ENCODE data around the gene TMEM178B. TPM values are rescaled to one million over a fixed set of nuclear protein-coding genes. Genes with fewer than 3 reads are reported as not detected.

Gene TMEM178B
- total and polyA plus RNA-seq, 12 donors, result 0.24 to 4.9 (median 2.1) TPM

DNA sequence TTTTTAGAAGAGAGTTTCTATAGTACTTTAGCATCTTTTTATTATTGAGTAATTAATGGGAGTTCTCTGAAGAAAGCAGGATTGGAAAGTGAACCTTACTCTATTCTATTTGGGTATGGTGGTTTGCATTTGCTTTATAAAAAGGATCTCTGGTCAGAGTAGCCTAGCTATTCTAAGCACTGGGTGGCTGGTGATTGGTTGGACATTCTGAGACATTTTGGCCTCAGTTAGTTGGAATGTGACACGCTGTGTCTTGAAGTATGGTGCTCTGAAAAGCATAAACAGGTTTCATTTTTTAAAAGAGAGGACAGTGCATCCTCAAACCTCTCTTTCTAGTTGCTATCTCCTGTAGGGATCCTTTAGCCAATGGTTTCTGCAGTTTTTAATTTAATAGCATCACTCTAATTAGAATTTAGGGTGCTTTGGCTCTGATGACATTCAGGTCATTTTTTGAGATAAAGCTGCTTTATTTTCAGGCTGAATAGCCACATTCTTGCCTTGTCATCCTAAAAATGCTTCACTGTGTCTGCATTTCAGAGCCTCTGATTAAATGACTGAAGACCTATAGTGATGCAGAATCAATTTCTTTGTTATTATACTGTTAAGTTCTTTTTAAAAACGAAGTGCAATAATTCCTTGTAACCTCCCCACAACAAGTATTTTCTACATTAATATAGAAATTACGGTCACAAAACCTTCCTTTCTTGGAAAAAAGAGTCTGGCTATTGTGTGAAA is 20.6 kb downstream of the TMEM178B start:
- Histone ChIP-seq H3K4me3 (no peak overlapping the region), H3K27me3 (no peaks in the 10 kb centered on the region), H3K36me3 (replicated peaks in 1 of 2) (no peaks in the 10 kb centered on the region), H3K4me1 (replicated peaks in 1 of 2) (no peaks in the 10 kb centered on the region), H3K9me3 (replicated peaks in 1 of 3) (no peaks in the 10 kb centered on the region), H3K27ac (no peak overlapping the region)
- no peak for DNase-seq
- no peak for TF ChIP-seq POLR2A (IDR thresholded peaks at IDR 0.05)
- TF ChIP-seq, protein P1, sequence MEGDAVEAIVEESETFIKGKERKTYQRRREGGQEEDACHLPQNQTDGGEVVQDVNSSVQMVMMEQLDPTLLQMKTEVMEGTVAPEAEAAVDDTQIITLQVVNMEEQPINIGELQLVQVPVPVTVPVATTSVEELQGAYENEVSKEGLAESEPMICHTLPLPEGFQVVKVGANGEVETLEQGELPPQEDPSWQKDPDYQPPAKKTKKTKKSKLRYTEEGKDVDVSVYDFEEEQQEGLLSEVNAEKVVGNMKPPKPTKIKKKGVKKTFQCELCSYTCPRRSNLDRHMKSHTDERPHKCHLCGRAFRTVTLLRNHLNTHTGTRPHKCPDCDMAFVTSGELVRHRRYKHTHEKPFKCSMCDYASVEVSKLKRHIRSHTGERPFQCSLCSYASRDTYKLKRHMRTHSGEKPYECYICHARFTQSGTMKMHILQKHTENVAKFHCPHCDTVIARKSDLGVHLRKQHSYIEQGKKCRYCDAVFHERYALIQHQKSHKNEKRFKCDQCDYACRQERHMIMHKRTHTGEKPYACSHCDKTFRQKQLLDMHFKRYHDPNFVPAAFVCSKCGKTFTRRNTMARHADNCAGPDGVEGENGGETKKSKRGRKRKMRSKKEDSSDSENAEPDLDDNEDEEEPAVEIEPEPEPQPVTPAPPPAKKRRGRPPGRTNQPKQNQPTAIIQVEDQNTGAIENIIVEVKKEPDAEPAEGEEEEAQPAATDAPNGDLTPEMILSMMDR (IDR thresholded peaks at IDR 0.05), result no peak
- intact Hi-C loops (cut with DNase I), result no loop called here
- 37 to 49% (median 46%) methylated on average over 3 of the region's 3 CpGs for WGBS, 4 donors

DNA sequence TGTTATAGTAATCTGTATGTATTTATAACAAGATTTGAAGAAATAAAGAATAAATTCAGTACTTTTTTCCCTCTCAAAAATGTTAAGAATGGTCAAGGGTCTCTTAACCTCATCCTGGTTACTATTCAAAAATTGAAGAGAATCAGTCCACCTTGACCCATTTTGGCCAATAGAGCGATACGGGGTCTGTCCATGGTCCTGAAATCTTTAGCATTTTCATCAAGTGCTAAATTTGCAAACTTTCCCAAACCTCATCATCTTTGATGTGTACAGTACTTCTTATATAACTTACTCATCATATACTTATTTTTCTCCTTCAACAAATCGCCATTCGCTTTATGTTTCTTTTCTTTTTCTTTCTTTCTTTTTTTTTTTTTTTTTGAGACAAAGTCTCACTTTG is 23.6 kb downstream of the TMEM178B start:
- no peaks in the 10 kb centered on the region for H3K4me1 ChIP-seq (replicated peaks in 1 of 2)
- WGBS, 4 donors, result 44 to 61% (median 54%) methylated on average over 4 of the region's 4 CpGs
- DNase-seq, result no peak
- no peaks in the 10 kb centered on the region for H3K9me3 ChIP-seq (replicated peaks in 1 of 3)
- no peaks in the 10 kb centered on the region for H3K27me3 ChIP-seq
- no peak overlapping the region for H3K4me3 ChIP-seq
- H3K36me3 ChIP-seq (replicated peaks in 1 of 2), result no peaks in the 10 kb centered on the region
- intact Hi-C loops (cut with DNase I), result no loop called here
- no peak overlapping the region for H3K27ac ChIP-seq
- TF ChIP-seq, protein P1 (IDR thresholded peaks at IDR 0.05), result no peak
- no peak for TF ChIP-seq POLR2A (IDR thresholded peaks at IDR 0.05)

DNA sequence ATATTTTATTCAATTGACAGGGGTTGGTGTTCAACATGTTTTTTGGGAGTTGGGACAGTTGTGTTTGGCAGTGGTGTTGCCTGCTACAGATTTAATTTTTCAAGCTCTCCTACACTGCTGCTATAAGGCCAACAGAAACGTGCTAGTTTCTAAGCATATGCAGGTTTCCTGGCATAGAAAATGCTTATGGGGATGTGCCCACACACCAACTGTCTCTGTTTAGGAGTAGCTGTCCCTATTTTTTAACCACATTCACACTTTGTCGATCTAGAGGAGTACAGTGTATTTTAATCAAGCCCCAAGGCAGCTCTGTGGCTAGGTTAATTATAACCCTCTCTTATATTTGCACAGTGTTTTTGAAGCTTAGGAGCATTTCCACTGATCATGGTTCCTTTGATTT is 28.6 kb downstream of the TMEM178B start:
- WGBS, 4 donors, result 65 to 80% (median 71%) methylated on average over 2 of the region's 2 CpGs
- no peaks in the 10 kb centered on the region for H3K4me1 ChIP-seq (replicated peaks in 1 of 2)
- H3K9me3 ChIP-seq (replicated peaks in 1 of 3), result no peaks in the 10 kb centered on the region
- no peak for TF ChIP-seq POLR2A (IDR thresholded peaks at IDR 0.05)
- TF ChIP-seq, protein P1 (IDR thresholded peaks at IDR 0.05), result no peak
- no peaks in the 10 kb centered on the region for H3K36me3 ChIP-seq (replicated peaks in 1 of 2)
- no peak for DNase-seq
- intact Hi-C loops (cut with DNase I), result no loop called here
- no peak overlapping the region for H3K27ac ChIP-seq
- H3K4me3 ChIP-seq, result no peak overlapping the region
- no peaks in the 10 kb centered on the region for H3K27me3 ChIP-seq

DNA sequence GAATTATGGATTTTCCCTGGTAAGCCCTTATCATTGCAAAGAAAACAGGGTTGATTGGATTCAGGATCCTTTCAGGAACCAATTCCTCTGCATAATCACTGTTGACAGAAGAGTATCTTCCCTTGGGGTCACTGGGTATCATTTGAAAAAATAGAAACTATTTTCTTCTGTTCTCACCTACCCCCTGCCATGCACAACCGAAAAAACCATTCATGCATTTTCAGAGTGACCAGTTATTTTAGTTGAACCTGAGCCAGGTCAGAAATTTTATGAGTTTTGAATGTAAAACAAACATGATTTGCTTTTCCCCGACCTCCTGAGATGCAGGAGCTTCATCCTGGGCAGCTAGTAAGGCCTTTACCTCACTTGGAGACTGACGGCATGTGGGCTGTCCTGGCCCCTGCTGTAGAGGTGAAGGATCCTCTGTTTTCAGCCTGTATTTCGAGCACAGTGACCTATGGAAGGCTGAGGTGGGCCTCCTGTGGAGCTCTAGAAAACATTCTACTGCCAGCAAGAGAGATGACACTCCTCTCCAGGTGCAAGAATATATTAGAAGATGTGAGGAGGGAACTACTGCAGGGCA is 30.1 kb downstream of the TMEM178B start:
- H3K27me3 ChIP-seq, result no peaks in the 10 kb centered on the region
- H3K4me3 ChIP-seq, result no peak overlapping the region
- WGBS, 4 donors, result 43 to 81% (median 55%) methylated on average over 4 of the region's 4 CpGs
- DNase-seq, result no peak
- H3K9me3 ChIP-seq (replicated peaks in 1 of 3), result no peaks in the 10 kb centered on the region
- TF ChIP-seq, protein P1 (IDR thresholded peaks at IDR 0.05), result no peak
- no peak for TF ChIP-seq POLR2A (IDR thresholded peaks at IDR 0.05)
- intact Hi-C loops (cut with DNase I), result no loop called here
- H3K4me1 ChIP-seq (replicated peaks in 1 of 2), result no peaks in the 10 kb centered on the region
- H3K27ac ChIP-seq, result no peak overlapping the region
- H3K36me3 ChIP-seq (replicated peaks in 1 of 2), result no peaks in the 10 kb centered on the region
